ENCODE results near the gene MARK4.
"Not testable (repeated sequence)": the region's sequence is repeated elsewhere in the genome, so short reads cannot be mapped to it uniquely, and the experiment has no call there.

MARK4 gene

DNA sequence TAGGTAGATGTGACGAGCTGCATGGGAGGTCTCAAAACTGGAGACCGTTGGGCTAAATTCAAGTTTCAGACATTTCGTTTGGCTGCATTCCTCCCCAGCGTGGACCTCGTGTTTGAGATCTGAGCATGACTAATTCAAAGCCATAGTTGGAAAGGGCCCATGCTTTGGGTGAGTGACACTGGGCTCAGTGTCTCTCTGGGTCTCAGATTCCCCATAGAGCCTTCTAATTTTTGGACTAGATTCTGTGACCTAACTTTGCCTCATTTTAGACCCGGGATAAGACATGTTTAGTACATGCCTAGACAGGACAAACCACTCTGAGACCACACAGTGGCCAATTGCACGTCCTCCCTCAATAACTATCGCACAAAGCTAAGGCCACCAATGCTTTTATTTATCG, 55.0 kb downstream of the MARK4 start:
- Histone ChIP-seq H3K27ac (ENCODE audit: low read depth, low read length) (no peak overlapping the region), H3K4me3 (ENCODE audit: low read depth, low read length) (no peak overlapping the region), H3K9me3 (ENCODE audit: control insufficient read depth, insufficient read depth, low read depth, low read length) (no peaks in the 10 kb centered on the region), H3K4me1 (ENCODE audit: control insufficient read depth, insufficient read depth, low read length) (0 out of 2 replicates have a peak, but pooled peaks cover 7% of the 10 kb centered on the region), H3K9ac (ENCODE audit: low read length) (no peak overlapping the region), H3K36me3 (ENCODE audit: control insufficient read depth, insufficient read depth, low read length) (no peaks in the 10 kb centered on the region), H3K27me3 (ENCODE audit: control insufficient read depth, insufficient read depth, low read length) (peaks cover 25% of the 10 kb centered on the region)

DNA sequence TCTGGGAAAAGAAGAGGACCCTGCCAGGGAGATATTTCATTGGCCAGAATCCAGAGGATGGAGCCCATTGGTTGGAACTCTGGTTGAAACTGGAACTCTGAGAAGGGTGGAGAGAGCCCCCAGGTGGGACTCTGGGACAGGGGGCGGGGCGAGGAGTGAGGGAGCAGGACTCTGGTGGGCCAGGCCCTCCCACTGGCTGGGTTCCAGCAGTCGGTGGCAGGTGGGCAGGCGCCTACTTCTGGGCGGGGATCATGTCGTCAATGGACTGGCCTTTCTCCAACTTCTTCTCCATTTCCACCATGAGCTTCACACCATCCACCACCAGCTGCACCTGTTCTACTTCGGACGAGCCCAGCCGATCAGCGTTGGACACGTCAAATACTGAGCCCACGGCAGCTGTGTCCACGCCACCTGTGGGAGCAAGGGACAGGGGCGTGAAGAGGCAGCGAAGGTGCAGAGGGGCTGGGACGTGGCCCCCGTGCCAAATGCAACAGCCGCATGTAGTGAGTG, 55.5 kb downstream of the MARK4 start:
- no peak overlapping the region for H3K9ac ChIP-seq (ENCODE audit: low read length)
- H3K9me3 ChIP-seq (ENCODE audit: control insufficient read depth, insufficient read depth, low read depth, low read length): no peaks in the 10 kb centered on the region
- H3K36me3 ChIP-seq (ENCODE audit: control insufficient read depth, insufficient read depth, low read length): no peaks in the 10 kb centered on the region
- H3K27me3 ChIP-seq (ENCODE audit: control insufficient read depth, insufficient read depth, low read length): peaks cover 25% of the 10 kb centered on the region
- no peak overlapping the region for H3K4me3 ChIP-seq (ENCODE audit: low read depth, low read length)
- 0 out of 2 replicates have a peak, but pooled peaks cover 7% of the 10 kb centered on the region for H3K4me1 ChIP-seq (ENCODE audit: control insufficient read depth, insufficient read depth, low read length)
- no peak overlapping the region for H3K27ac ChIP-seq (ENCODE audit: low read depth, low read length)

DNA sequence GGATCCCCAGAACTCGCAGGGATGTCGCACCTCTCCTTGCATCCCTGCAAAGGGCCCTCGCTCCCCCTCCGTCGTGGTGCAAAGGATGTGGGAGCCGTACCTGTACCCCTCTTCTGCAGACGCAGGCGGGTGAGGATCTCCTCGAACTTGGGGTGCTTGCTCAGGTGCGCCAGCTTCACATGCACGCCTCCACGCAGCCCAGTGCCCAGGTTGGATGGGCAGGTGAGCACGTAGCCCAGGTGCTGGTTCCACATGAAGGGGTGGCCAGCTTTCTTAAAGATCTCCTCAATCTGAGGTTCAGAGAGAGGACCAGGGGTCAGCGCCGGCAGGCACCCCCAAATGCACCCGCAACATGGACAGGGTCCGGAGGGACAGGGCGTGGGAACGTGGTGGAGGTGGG, 56.3 kb downstream of the MARK4 start:
- Histone ChIP-seq H3K27me3 (ENCODE audit: control insufficient read depth, insufficient read depth, low read length) (peaks cover 25% of the 10 kb centered on the region), H3K9ac (ENCODE audit: low read length) (no peak overlapping the region), H3K27ac (ENCODE audit: low read depth, low read length) (no peak overlapping the region), H3K4me1 (ENCODE audit: control insufficient read depth, insufficient read depth, low read length) (0 out of 2 replicates have a peak, but pooled peaks cover 7% of the 10 kb centered on the region), H3K4me3 (ENCODE audit: low read depth, low read length) (no peak overlapping the region), H3K9me3 (ENCODE audit: control insufficient read depth, insufficient read depth, low read depth, low read length) (no peaks in the 10 kb centered on the region), H3K36me3 (ENCODE audit: control insufficient read depth, insufficient read depth, low read length) (no peaks in the 10 kb centered on the region)

DNA sequence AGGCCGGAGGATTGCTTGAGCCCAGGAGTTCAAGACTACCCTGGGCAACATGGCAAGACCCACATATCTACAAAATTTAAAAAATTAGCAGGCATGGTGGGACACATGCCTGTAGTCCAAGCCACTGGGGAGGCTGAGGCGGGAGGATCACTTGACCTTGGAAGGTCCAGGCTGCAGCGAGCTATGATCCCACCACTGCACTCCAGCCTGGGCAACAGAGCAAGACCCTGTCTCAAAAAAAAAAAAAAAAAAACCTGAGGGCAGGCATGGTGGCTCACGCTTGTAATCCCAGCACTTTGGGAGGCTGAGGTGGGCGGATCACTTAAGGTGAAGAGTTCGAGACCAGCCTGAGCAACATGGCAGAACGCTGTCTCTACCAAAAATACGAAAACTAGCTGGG, 58.3 kb downstream of the MARK4 start:
- not testable (repeated sequence) for H3K4me1 ChIP-seq (ENCODE audit: control insufficient read depth, insufficient read depth, low read length); H3K4me3 ChIP-seq (ENCODE audit: low read depth, low read length); H3K9ac ChIP-seq (ENCODE audit: low read length); H3K27ac ChIP-seq (ENCODE audit: low read depth, low read length); H3K9me3 ChIP-seq (ENCODE audit: control insufficient read depth, insufficient read depth, low read depth, low read length); H3K36me3 ChIP-seq (ENCODE audit: control insufficient read depth, insufficient read depth, low read length)
- H3K27me3 ChIP-seq (ENCODE audit: control insufficient read depth, insufficient read depth, low read length): peaks cover 37% of the 10 kb centered on the region

DNA sequence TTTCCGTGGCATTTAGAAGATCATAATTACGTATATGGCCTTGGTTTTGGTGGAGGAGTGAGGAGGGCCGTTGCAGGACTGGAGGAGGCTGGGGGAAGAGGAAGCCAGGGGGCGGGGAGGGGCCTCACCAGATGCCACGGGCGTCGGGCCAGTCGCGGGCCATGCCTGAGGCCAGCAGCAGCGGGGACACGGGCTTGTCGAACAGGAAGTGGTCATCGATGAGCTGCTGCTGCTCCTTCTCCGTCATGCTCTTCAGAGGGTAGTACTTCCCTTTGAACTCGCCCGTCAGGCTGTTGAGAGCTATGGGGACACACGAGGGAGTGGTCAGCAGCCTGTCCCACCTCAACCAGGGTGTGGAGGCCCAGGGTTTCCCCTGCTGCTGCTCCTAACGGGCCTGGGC, 60.5 kb downstream of the MARK4 start:
- Histone ChIP-seq H3K27me3 (ENCODE audit: control insufficient read depth, insufficient read depth, low read length) (peaks cover 37% of the 10 kb centered on the region), H3K4me1 (ENCODE audit: control insufficient read depth, insufficient read depth, low read length) (0 out of 2 replicates have a peak, but pooled peaks cover 2% of the 10 kb centered on the region), H3K4me3 (ENCODE audit: low read depth, low read length) (no peak overlapping the region), H3K36me3 (ENCODE audit: control insufficient read depth, insufficient read depth, low read length) (no peaks in the 10 kb centered on the region), H3K9me3 (ENCODE audit: control insufficient read depth, insufficient read depth, low read depth, low read length) (no peaks in the 10 kb centered on the region), H3K27ac (ENCODE audit: low read depth, low read length) (no peak overlapping the region), H3K9ac (ENCODE audit: low read length) (no peak overlapping the region)

DNA sequence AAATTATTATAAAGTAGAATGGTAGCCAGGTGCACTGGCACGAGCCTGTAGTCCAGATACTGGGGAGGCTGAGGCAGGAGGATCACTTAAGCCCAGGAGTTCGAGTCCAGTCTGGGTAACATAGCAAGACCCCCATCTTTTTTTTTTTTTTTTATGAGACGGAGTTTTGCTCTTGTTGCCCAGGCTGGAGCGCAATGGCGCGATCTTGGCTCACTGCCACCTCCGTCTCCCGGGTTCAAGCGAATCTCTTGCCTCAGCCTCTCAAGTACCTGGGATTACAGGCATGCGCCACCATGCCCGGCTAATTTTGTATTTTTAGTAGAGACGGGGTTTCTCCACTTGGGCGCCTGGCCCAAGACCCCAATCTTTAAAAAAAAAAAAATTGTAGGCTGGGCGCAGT, 61.2 kb downstream of the MARK4 start:
- H3K27ac ChIP-seq (ENCODE audit: low read depth, low read length); H3K9me3 ChIP-seq (ENCODE audit: control insufficient read depth, insufficient read depth, low read depth, low read length); H3K4me3 ChIP-seq (ENCODE audit: low read depth, low read length); H3K36me3 ChIP-seq (ENCODE audit: control insufficient read depth, insufficient read depth, low read length); H3K4me1 ChIP-seq (ENCODE audit: control insufficient read depth, insufficient read depth, low read length); H3K9ac ChIP-seq (ENCODE audit: low read length): not testable (repeated sequence)
- H3K27me3 ChIP-seq (ENCODE audit: control insufficient read depth, insufficient read depth, low read length): peaks cover 34% of the 10 kb centered on the region

DNA sequence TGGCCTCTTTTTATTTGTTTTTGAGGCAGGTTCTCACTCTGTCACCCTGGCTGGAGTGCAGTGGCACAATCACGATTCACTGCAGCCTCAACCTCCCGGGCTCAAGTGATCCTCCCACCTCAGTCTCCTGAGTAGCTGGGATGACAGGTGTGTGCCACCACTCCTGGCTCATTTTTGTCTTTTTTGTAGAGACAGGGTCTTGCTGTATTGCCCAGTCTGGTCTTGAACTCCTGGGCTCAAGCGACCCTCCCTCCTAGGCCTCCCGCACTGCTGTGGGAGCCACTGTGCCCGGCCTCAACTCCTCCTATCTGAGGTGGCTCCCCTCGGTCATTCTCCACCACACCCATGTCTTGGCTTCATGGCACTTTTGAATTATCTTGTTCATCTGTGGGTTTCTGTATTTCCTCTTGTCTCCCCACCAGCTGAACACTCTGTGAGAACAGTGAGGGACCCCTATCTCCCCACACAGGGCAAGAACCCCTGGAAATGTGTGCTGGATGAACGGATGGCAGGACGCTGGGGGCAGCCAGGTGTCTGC, 63.7 kb downstream of the MARK4 start:
- Histone ChIP-seq H3K36me3 (ENCODE audit: control insufficient read depth, insufficient read depth, low read length) (no peaks in the 10 kb centered on the region), H3K27me3 (ENCODE audit: control insufficient read depth, insufficient read depth, low read length) (peaks cover 36% of the 10 kb centered on the region), H3K4me3 (ENCODE audit: low read depth, low read length) (no peak overlapping the region)

DNA sequence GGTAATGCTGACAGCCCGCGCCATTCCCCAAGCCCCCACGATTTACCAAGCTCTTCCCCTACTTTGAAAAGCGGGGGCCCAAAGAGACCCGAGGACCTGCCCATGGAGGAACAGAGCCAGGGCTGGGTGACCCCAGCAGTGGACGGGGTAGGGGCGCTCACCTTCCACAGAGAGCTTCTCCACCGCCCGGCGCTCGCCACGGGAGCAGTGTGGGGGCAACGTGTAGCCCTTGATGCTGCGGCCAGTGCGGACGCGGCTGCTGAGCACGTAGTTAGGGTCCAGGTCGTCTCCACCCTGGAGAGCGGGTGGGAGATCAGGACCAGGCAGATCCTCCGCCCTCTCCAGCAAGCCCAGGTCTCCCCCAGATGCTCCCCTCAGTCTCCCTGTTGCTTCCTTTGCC, 64.2 kb downstream of the MARK4 start:
- Histone ChIP-seq H3K9me3 (ENCODE audit: control insufficient read depth, insufficient read depth, low read depth, low read length) (no peaks in the 10 kb centered on the region), H3K4me1 (ENCODE audit: control insufficient read depth, insufficient read depth, low read length) (no peaks in the 10 kb centered on the region), H3K4me3 (ENCODE audit: low read depth, low read length) (no peak overlapping the region), H3K27ac (ENCODE audit: low read depth, low read length) (no peak overlapping the region), H3K9ac (ENCODE audit: low read length) (no peak overlapping the region), H3K27me3 (ENCODE audit: control insufficient read depth, insufficient read depth, low read length) (peaks cover 36% of the 10 kb centered on the region), H3K36me3 (ENCODE audit: control insufficient read depth, insufficient read depth, low read length) (no peaks in the 10 kb centered on the region)

More for the DNA sequence above, 63.7 kb downstream of the MARK4 start:
- no peak overlapping the region for H3K27ac ChIP-seq (ENCODE audit: low read depth, low read length)
- no peaks in the 10 kb centered on the region for H3K4me1 ChIP-seq (ENCODE audit: control insufficient read depth, insufficient read depth, low read length)
- H3K9me3 ChIP-seq (ENCODE audit: control insufficient read depth, insufficient read depth, low read depth, low read length): no peaks in the 10 kb centered on the region
- H3K9ac ChIP-seq (ENCODE audit: low read length): no peak overlapping the region

DNA sequence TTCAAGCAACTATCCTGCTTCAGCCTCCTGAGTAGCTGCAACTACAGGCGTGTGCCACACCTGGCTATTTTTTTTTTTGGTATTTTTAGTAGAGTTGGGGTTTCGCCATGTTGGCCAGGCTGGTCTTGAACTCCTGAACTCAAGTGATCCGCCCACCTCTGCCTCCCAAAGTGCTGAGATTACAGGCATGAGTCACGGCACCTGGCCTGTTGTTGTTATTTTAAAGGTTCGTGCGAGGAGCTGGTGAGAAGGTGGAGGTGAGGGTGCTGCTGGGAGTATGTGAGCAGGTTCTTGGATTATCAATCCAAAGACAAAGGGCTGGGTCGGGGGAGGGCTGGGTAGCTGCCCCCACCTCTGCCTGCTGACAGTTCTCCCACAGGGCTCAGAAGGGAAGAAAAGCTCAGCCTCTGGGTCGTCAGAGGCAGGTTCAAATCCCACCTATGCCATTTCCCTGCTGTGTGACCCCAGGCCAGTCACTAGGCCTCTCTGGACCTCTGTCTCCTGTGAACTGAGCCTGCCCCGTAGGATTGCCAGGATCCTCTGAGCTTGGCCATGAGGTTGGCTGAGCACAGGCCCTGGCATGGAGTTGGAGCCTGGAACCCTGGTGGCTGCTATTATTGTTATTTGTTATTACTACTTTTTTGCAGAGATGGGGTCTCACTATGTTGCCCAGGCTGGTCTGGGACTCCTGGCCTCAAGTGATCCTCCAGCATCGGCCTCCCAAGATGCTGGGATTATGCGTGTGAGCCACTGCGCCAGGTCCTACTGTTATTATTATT, 70.1 kb downstream of the MARK4 start:
- H3K4me3 ChIP-seq (ENCODE audit: low read depth, low read length): no peak overlapping the region
- no peak overlapping the region for H3K9ac ChIP-seq (ENCODE audit: low read length)
- peaks cover 22% of the 10 kb centered on the region for H3K27me3 ChIP-seq (ENCODE audit: control insufficient read depth, insufficient read depth, low read length)
- H3K4me1 ChIP-seq (ENCODE audit: control insufficient read depth, insufficient read depth, low read length): peaks cover 22% of the 10 kb centered on the region
- no peaks in the 10 kb centered on the region for H3K36me3 ChIP-seq (ENCODE audit: control insufficient read depth, insufficient read depth, low read length)
- H3K9me3 ChIP-seq (ENCODE audit: control insufficient read depth, insufficient read depth, low read depth, low read length): no peaks in the 10 kb centered on the region
- H3K27ac ChIP-seq (ENCODE audit: low read depth, low read length): no peak overlapping the region

DNA sequence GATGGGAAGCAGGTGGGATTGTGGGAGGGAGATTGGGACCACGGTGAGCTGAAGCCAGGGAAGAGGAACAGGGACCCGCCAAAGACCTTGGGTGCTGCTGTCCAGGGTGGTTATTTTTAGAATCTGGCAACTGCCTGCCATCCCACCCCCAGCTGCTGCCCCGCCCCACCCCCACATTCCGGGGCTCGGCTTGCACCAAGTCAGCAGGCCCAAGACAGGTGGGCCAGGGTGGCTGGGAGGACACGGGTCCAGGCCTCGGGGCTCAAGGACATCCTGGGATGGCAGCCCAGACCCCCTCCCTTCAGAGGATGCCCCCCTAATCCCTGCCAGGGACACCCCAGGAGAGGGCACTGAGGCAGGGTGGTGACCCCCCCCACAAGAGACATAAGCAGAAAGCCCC, 70.8 kb downstream of the MARK4 start:
- no peak overlapping the region for H3K9ac ChIP-seq (ENCODE audit: low read length)
- H3K27ac ChIP-seq (ENCODE audit: low read depth, low read length): no peak overlapping the region

DNA sequence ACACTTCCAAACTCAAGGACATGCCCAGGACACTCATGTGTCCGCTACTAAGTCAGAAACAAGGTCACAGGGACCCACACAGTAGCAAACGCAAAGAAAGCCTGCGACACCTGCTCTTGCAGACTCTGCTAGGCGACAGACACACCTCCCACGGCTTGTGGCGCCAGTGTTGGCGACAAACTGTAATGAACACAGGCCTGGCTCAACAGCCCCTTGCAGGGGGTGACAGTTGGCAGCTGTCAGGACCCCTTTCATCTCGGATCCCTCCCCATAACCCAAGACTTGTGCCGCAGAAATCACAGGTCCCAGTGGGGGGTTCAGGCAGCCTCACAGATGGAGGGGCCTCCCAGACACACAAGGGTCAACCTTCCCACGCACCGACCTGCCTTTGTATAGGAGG, 71.2 kb downstream of the MARK4 start:
- Histone ChIP-seq H3K27ac (ENCODE audit: low read depth, low read length) (no peak overlapping the region), H3K27me3 (ENCODE audit: control insufficient read depth, insufficient read depth, low read length) (peaks cover 14% of the 10 kb centered on the region)

More for the DNA sequence above, 70.8 kb downstream of the MARK4 start:
- no peaks in the 10 kb centered on the region for H3K9me3 ChIP-seq (ENCODE audit: control insufficient read depth, insufficient read depth, low read depth, low read length)
- peaks cover 15% of the 10 kb centered on the region for H3K27me3 ChIP-seq (ENCODE audit: control insufficient read depth, insufficient read depth, low read length)
- no peaks in the 10 kb centered on the region for H3K36me3 ChIP-seq (ENCODE audit: control insufficient read depth, insufficient read depth, low read length)
- peaks cover 22% of the 10 kb centered on the region for H3K4me1 ChIP-seq (ENCODE audit: control insufficient read depth, insufficient read depth, low read length)
- no peak overlapping the region for H3K4me3 ChIP-seq (ENCODE audit: low read depth, low read length)

More for the DNA sequence above, 71.2 kb downstream of the MARK4 start:
- no peaks in the 10 kb centered on the region for H3K9me3 ChIP-seq (ENCODE audit: control insufficient read depth, insufficient read depth, low read depth, low read length)
- no peaks in the 10 kb centered on the region for H3K36me3 ChIP-seq (ENCODE audit: control insufficient read depth, insufficient read depth, low read length)
- H3K4me1 ChIP-seq (ENCODE audit: control insufficient read depth, insufficient read depth, low read length): peaks cover 22% of the 10 kb centered on the region
- H3K4me3 ChIP-seq (ENCODE audit: low read depth, low read length): no peak overlapping the region
- H3K9ac ChIP-seq (ENCODE audit: low read length): peak overlapping the region; percentile 4
